Astrocyte (in vitro differentiated cells and primary cell): ENCODE data around the gene NAA20.

Experiments
- CTCF ChIP-seq: IDR thresholded peaks from 2 replicates; pipeline ENCODE4 v1.5.1; 2011; ENCODE audit warnings: low read depth, mild to moderate bottlenecking, inconsistent platforms, low read length, moderate library complexity; ENCODE audit not compliant: insufficient read depth
- EZH2 ChIP-seq: IDR thresholded peaks from 2 replicates; pipeline ENCODE4 v1.6.1; 2012; ENCODE audit warnings: mild to moderate bottlenecking, low read length, inconsistent platforms; ENCODE audit not compliant: insufficient read depth

- TF ChIP-seq CTCF: no peak
- no peak for TF ChIP-seq EZH2
Measured at GRCh38 chr20:20002101-20002998, 14.8 kb upstream of the NAA20 start.
